PC-9 (cell line): Measurements from ENCODE around the gene EMD.
"Not testable (repeated sequence)": the region's sequence is repeated elsewhere in the genome, so short reads cannot be mapped to it uniquely, and the experiment has no call there.

Experiments
- CTCF ChIP-seq: fragments of 200-600 bp; sonication (generic); conservative IDR thresholded peaks from 2 replicates; pipeline ENCODE4 v1.6.1; 2017; ENCODE audit warnings: mixed run types, antibody characterized with exemption, mild to moderate bottlenecking, moderate library complexity
- EZH2 ChIP-seq: fragments of 200-600 bp; sonication (generic); IDR thresholded peaks from 2 replicates; pipeline ENCODE4 v1.8.0; 2017; ENCODE audit warnings: antibody characterized with exemption, low read depth

GRCh38 chrX:154388649-154389048 is 9.6 kb downstream of the EMD start:
- TF ChIP-seq CTCF, EZH2: not testable (repeated sequence)
